ENCODE data around the gene SLC2A9. TPM values are rescaled to one million over a fixed set of nuclear protein-coding genes. Genes with fewer than 3 reads are reported as not detected.

Gene SLC2A9
- total and polyA plus RNA-seq, 2 of the 13 experiments (the other 11 are each of a cell fraction or from before 2014, with no cell fraction given) = 36.2 to 42.3 TPM

GRCh38 chr4:10063544-10064300, 42.4 kb upstream of the SLC2A9 start (continued):
- TF ChIP-seq ZSCAN5A (CRISPR knock-in tag; IDR thresholded peaks at IDR 0.05; ENCODE audit: borderline replicate concordance) (no peak), ETV5 (CRISPR knock-in tag; IDR thresholded peaks at IDR 0.05; ENCODE audit: borderline replicate concordance) (0 out of 2 replicates have a peak, but pooled peaks have one; percentile 19), KLF11 (CRISPR knock-in tag; IDR thresholded peaks at IDR 0.05) (no peak), ZNF775 (CRISPR knock-in tag; IDR thresholded peaks at IDR 0.05; ENCODE audit: borderline replicate concordance) (no peak), PTBP1 (IDR thresholded peaks at IDR 0.05; ENCODE audit: low read depth, low read length, poor library complexity, severe bottlenecking) (no peak), RBAK (CRISPR knock-in tag; IDR thresholded peaks at IDR 0.05) (no peak), ZNF704 (CRISPR knock-in tag; IDR thresholded peaks at IDR 0.05; ENCODE audit: borderline replicate concordance) (no peak), ZIK1 (CRISPR knock-in tag; IDR thresholded peaks at IDR 0.05; ENCODE audit: borderline replicate concordance, low read depth) (no peak), ZBTB34 (CRISPR knock-in tag; IDR thresholded peaks at IDR 0.05) (no peak), NR2F6 (IDR thresholded peaks at IDR 0.05) (no peak), NR2F6 (CRISPR knock-in tag; IDR thresholded peaks at IDR 0.05) (no peak), HNRNPK (IDR thresholded peaks at IDR 0.05; ENCODE audit: low read depth, low read length, poor library complexity, severe bottlenecking) (no peak), DNMT3B (CRISPR knock-in tag; conservative IDR thresholded peaks at IDR 0.05) (no peak), GMEB2 (CRISPR knock-in tag; IDR thresholded peaks at IDR 0.05; ENCODE audit: low read depth) (no peak), ZNF160 (CRISPR knock-in tag; IDR thresholded peaks at IDR 0.05) (no peak), NCOR1 (IDR thresholded peaks at IDR 0.05; ENCODE audit: borderline replicate concordance, low read length) (no peak), DMTF1 (CRISPR knock-in tag; IDR thresholded peaks at IDR 0.05) (no peak), CENPT (CRISPR knock-in tag; IDR thresholded peaks at IDR 0.05; ENCODE audit: low read depth) (no peak), YY1 (IDR thresholded peaks at IDR 0.05; ENCODE audit: insufficient read depth, insufficient replicate concordance, low read depth, low read length) (peak; percentile 23), NFIB (CRISPR knock-in tag; IDR thresholded peaks at IDR 0.05; ENCODE audit: borderline replicate concordance) (no peak)

Data from HepG2 (cell line).